HCEC 1CT (cell line): ENCODE measurements around the gene MRGPRF.
A peak's percentile ranks its signal among the peaks of the same experiment; 100 is the strongest.

Experiments
- DNase-seq: peaks from one replicate; pipeline ENCODE4 v3.0.0-alpha.2; 2017

Gene MRGPRF

GRCh38 chr11:68960294-68961071, 52.6 kb downstream of the MRGPRF start:
- DNase-seq: no peak

GRCh38 chr11:68959465-68960293, 53.4 kb downstream of the MRGPRF start:
- DNase-seq: no peak

GRCh38 chr11:68958211-68958610, 54.8 kb downstream of the MRGPRF start:
- no peak for DNase-seq

- no peak for DNase-seq
Measured at GRCh38 chr11:68956547-68957254, 56.3 kb downstream of the MRGPRF start.

GRCh38 chr11:68956142-68956541, 56.9 kb downstream of the MRGPRF start:
- DNase-seq: no peak

- no peak for DNase-seq
Measured at GRCh38 chr11:68955607-68955958, 57.5 kb downstream of the MRGPRF start.

- peak; percentile 21 for DNase-seq
Measured at GRCh38 chr11:68954836-68955606, 58.0 kb downstream of the MRGPRF start.
